Measurements from ENCODE around the gene SNX9. TPM values are rescaled to one million over a fixed set of nuclear protein-coding genes. Genes with fewer than 3 reads are reported as not detected.
"Not testable (repeated sequence)": the region's sequence is repeated elsewhere in the genome, so short reads cannot be mapped to it uniquely, and the experiment has no call there.

SNX9 gene
- total RNA-seq, 2 donors from 2014 or later: 53.6 to 75.4 TPM

GRCh38 chr6:157823528-157824370 is 703 bp downstream of the SNX9 start:
- intact Hi-C loops (cut with DNase I, micrococcal nuclease): no loop called here
- DNase-seq (peak; percentile 65 to 75), ATAC-seq (peak; percentile 68)

- DNase-seq (no peak), ATAC-seq (no peak)
- intact Hi-C loops (cut with DNase I, micrococcal nuclease): no loop called here
Measured at GRCh38 chr6:157825243-157825904, 2.3 kb downstream of the SNX9 start.

GRCh38 chr6:157830354-157831017 is 7.4 kb downstream of the SNX9 start:
- ATAC-seq (no peak), DNase-seq (no peak)
- intact Hi-C loops (cut with DNase I, micrococcal nuclease): no loop called here

GRCh38 chr6:157831018-157831369 is 7.9 kb downstream of the SNX9 start:
- DNase-seq (no peak), ATAC-seq (no peak)
- intact Hi-C loops (cut with DNase I, micrococcal nuclease): no loop called here

- ATAC-seq (no peak), DNase-seq (no peak)
- intact Hi-C loops (cut with DNase I, micrococcal nuclease): no loop called here
Measured at GRCh38 chr6:157831424-157832249, 8.6 kb downstream of the SNX9 start.

- no peak for ATAC-seq
Measured at GRCh38 chr6:157832250-157832967, 9.4 kb downstream of the SNX9 start.

GRCh38 chr6:157834549-157834948 is 11.5 kb downstream of the SNX9 start:
- ATAC-seq (no peak), DNase-seq (no peak)
- intact Hi-C loops (cut with DNase I, micrococcal nuclease): no loop called here

More at GRCh38 chr6:157832250-157832967, 9.4 kb downstream of the SNX9 start:
- intact Hi-C loops (cut with DNase I, micrococcal nuclease): no loop called here
- DNase-seq: no peak

- intact Hi-C loops (cut with DNase I, micrococcal nuclease): no loop called here
Measured at GRCh38 chr6:157838718-157839430, 15.8 kb downstream of the SNX9 start.

GRCh38 chr6:157839606-157840005 is 16.6 kb downstream of the SNX9 start:
- no peak for DNase-seq
- no peak for ATAC-seq
- intact Hi-C loops (cut with DNase I, micrococcal nuclease): no loop called here

More at GRCh38 chr6:157838718-157839430, 15.8 kb downstream of the SNX9 start:
- ATAC-seq (no peak), DNase-seq (no peak)

- ATAC-seq: no peak
- intact Hi-C loops (cut with DNase I, micrococcal nuclease): no loop called here
- DNase-seq: no peak
Measured at GRCh38 chr6:157840261-157840660, 17.2 kb downstream of the SNX9 start.

- DNase-seq (no peak), ATAC-seq (no peak)
- intact Hi-C loops (cut with DNase I, micrococcal nuclease): no loop called here
Measured at GRCh38 chr6:157840776-157841175, 17.7 kb downstream of the SNX9 start.

GRCh38 chr6:157841211-157841840 is 18.3 kb downstream of the SNX9 start:
- peak; percentile 33 to 54 for DNase-seq
- intact Hi-C loops (cut with DNase I, micrococcal nuclease): no loop called here
- ATAC-seq: peak; percentile 97

- intact Hi-C loops (cut with DNase I, micrococcal nuclease): no loop called here
- ATAC-seq (no peak), DNase-seq (no peak)
Measured at GRCh38 chr6:157842212-157842611, 19.2 kb downstream of the SNX9 start.

- ATAC-seq; DNase-seq; intact Hi-C loops (cut with DNase I, micrococcal nuclease): not testable (repeated sequence)
Measured at GRCh38 chr6:157844196-157844595, 21.1 kb downstream of the SNX9 start.

GRCh38 chr6:157845493-157846259 is 22.6 kb downstream of the SNX9 start:
- intact Hi-C loops (cut with DNase I, micrococcal nuclease): no loop called here
- ATAC-seq (no peak), DNase-seq (no peak)

- DNase-seq (no peak), ATAC-seq (no peak)
- intact Hi-C loops (cut with DNase I, micrococcal nuclease): no loop called here
Measured at GRCh38 chr6:157847846-157848245, 24.8 kb downstream of the SNX9 start.

- DNase-seq: no peak
- peak; percentile 33 for ATAC-seq
- intact Hi-C loops (cut with DNase I, micrococcal nuclease): no loop called here
Measured at GRCh38 chr6:157848693-157849092, 25.6 kb downstream of the SNX9 start.
